Measurements from ENCODE around the gene ULK1.

Gene ULK1

DNA sequence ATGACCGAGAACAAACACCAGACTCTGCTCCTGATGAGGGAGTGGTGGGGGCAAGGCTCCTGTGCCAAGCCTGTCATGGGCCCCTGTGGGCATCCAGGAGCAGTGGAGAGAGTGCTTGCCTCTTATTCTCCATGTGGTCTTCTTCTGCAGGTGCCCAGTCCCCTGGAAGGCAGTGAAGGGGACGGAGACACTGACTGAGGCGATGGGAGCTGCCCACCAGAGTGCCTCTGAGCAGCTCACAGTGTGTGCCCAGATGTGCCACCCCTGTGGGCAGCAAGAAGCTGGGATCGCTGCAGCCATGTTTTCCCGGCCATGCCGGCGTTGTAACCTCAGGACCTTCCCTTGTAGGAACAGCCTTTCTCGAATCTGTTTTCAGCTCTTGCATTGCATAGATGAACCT lies 49.0 kb downstream of the ULK1 start:
- Histone ChIP-seq H3K27ac (ENCODE audit: poor library complexity, severe bottlenecking) (no peak overlapping the region), H3K4me3 (ENCODE audit: severe bottlenecking) (no peak overlapping the region), H3K27me3 (ENCODE audit: insufficient read depth, poor library complexity, severe bottlenecking) (no peaks in the 10 kb centered on the region), H3K36me3 (ENCODE audit: low read depth) (peaks cover 36% of the 10 kb centered on the region), H3K9me3 (ENCODE audit: severe bottlenecking) (no peaks in the 10 kb centered on the region), H3K4me1 (ENCODE audit: insufficient read depth, poor library complexity, severe bottlenecking) (no peaks in the 10 kb centered on the region)
- TF ChIP-seq, protein P1, sequence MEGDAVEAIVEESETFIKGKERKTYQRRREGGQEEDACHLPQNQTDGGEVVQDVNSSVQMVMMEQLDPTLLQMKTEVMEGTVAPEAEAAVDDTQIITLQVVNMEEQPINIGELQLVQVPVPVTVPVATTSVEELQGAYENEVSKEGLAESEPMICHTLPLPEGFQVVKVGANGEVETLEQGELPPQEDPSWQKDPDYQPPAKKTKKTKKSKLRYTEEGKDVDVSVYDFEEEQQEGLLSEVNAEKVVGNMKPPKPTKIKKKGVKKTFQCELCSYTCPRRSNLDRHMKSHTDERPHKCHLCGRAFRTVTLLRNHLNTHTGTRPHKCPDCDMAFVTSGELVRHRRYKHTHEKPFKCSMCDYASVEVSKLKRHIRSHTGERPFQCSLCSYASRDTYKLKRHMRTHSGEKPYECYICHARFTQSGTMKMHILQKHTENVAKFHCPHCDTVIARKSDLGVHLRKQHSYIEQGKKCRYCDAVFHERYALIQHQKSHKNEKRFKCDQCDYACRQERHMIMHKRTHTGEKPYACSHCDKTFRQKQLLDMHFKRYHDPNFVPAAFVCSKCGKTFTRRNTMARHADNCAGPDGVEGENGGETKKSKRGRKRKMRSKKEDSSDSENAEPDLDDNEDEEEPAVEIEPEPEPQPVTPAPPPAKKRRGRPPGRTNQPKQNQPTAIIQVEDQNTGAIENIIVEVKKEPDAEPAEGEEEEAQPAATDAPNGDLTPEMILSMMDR (IDR thresholded peaks at IDR 0.05; ENCODE audit: poor library complexity, severe bottlenecking), result no peak
- no peak for DNase-seq (ENCODE audit: low spot score)
- ATAC-seq (ENCODE audit: low read depth), result no peak

DNA sequence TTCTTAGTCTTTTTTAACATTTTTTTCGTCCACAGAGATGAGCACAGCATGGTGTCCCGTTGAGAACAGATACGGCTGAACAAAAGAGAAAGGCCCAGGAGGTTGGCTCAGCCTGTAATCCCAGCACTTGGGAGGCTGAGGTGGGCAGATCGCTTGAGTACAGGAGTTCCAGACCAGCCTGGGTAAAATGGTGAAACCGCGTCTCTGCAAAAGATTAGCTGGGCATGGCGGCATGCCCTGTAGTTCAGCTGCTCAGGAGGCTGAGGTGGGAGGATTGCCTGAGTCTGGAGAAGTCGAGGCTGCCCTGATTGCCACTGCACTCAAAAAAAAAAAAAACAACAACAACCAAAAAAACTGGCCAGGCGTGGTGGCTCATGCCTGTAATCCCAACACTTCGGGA lies 49.5 kb downstream of the ULK1 start:
- peaks cover 32% of the 10 kb centered on the region for H3K36me3 ChIP-seq (ENCODE audit: low read depth)
- H3K4me3 ChIP-seq (ENCODE audit: severe bottlenecking), result no peak overlapping the region
- H3K9me3 ChIP-seq (ENCODE audit: severe bottlenecking), result no peaks in the 10 kb centered on the region
- TF ChIP-seq, protein P1 (IDR thresholded peaks at IDR 0.05; ENCODE audit: poor library complexity, severe bottlenecking), result no peak
- DNase-seq (ENCODE audit: low spot score) (no peak), ATAC-seq (ENCODE audit: low read depth) (no peak)
- no peaks in the 10 kb centered on the region for H3K4me1 ChIP-seq (ENCODE audit: insufficient read depth, poor library complexity, severe bottlenecking)
- H3K27ac ChIP-seq (ENCODE audit: poor library complexity, severe bottlenecking), result no peak overlapping the region
- no peaks in the 10 kb centered on the region for H3K27me3 ChIP-seq (ENCODE audit: insufficient read depth, poor library complexity, severe bottlenecking)

DNA sequence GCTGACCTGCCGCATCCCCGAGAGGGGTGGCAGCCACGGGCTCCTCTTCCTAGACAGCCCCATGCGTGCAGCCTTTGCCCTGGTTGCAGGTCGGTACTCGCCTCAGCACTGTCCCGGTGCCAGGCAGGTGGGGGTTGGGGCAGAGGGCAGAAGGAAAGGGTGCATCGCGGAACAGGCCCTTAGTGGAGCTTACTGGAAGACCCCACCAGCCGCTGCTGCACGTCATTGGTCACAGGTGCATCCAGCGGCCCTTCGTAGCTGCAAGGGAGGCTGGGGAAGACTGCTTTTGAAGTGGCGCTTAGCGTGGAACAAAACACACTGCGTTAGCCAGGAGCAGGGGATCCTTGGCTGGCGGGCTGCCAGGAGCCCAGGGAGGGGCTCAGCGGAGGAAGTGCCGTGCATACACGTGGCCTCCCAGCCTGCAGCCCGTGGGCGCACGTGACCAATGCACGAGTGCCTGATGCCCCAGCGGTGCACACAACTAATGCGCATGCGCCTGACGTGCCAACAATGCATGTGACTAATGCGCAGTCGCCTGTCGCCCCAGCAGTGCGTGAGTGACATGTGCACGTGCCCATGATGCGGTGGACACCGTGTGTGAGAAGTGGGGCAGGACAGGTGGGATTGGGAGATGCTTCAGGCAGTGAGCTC lies 50.3 kb downstream of the ULK1 start:
- H3K27ac ChIP-seq (ENCODE audit: poor library complexity, severe bottlenecking), result no peak overlapping the region
- H3K9me3 ChIP-seq (ENCODE audit: severe bottlenecking), result no peaks in the 10 kb centered on the region
- H3K4me3 ChIP-seq (ENCODE audit: severe bottlenecking), result no peak overlapping the region
- no peaks in the 10 kb centered on the region for H3K4me1 ChIP-seq (ENCODE audit: insufficient read depth, poor library complexity, severe bottlenecking)
- TF ChIP-seq, protein P1 (IDR thresholded peaks at IDR 0.05; ENCODE audit: poor library complexity, severe bottlenecking), result no peak
- no peaks in the 10 kb centered on the region for H3K27me3 ChIP-seq (ENCODE audit: insufficient read depth, poor library complexity, severe bottlenecking)
- DNase-seq (ENCODE audit: low spot score) (no peak), ATAC-seq (ENCODE audit: low read depth) (no peak)
- H3K36me3 ChIP-seq (ENCODE audit: low read depth), result peaks cover 24% of the 10 kb centered on the region

DNA sequence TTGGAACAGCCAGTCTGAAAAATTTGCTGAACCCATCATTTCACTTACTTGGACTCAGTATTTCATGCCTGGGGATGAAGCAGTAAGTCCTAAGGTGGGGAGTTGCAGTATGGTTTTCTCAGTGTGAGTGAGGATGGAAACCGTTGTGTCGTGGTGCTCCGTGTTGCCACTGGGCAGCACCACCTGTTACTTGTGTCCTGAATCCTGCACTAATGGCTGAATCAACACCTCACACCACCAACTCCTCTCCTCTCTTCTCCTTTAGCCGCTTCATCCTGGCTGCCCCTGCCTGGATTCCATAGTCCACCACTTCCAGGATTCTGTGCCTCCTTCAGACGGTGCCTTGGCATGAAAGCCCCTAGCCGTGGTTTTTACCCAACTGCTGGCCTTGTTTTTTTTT lies 52.3 kb downstream of the ULK1 start:
- ATAC-seq (ENCODE audit: low read depth) (no peak), DNase-seq (ENCODE audit: low spot score) (no peak)
- H3K4me3 ChIP-seq (ENCODE audit: severe bottlenecking), result no peak overlapping the region
- H3K4me1 ChIP-seq (ENCODE audit: insufficient read depth, poor library complexity, severe bottlenecking), result peaks cover 3% of the 10 kb centered on the region
- TF ChIP-seq, protein P1 (IDR thresholded peaks at IDR 0.05; ENCODE audit: poor library complexity, severe bottlenecking), result no peak
- H3K27ac ChIP-seq (ENCODE audit: poor library complexity, severe bottlenecking), result no peak overlapping the region
- no peaks in the 10 kb centered on the region for H3K9me3 ChIP-seq (ENCODE audit: severe bottlenecking)
- H3K27me3 ChIP-seq (ENCODE audit: insufficient read depth, poor library complexity, severe bottlenecking), result no peaks in the 10 kb centered on the region
- H3K36me3 ChIP-seq (ENCODE audit: low read depth), result peaks cover 3% of the 10 kb centered on the region; the same call in 1 of the 2 replicates

DNA sequence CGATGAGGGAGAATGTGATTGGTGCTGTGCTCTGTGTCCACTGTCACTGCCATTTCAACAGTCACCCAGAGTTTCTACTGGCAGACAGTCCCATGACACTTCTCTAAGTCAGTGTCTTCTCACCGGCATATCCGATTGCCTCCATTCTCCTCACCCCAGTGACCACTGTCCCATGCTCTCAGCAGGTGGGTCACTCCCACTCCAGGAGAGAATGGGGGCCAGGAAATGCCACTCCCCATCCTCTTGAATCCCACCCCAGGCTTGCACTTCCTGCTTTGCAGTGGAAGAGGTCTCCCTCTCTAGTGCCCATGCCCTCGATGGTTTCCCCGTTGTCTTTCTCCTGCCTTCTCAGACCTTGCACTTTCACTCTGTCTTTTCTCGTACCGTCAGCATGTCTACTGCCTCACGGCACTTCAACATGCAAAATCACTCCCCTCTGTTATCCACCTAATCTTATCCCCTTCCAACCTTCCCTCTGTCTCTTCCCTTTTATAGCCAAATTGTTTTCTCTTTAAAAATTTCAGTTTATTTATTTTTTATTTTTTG lies 53.1 kb downstream of the ULK1 start:
- peaks cover 3% of the 10 kb centered on the region for H3K4me1 ChIP-seq (ENCODE audit: insufficient read depth, poor library complexity, severe bottlenecking)
- H3K9me3 ChIP-seq (ENCODE audit: severe bottlenecking), result no peaks in the 10 kb centered on the region
- TF ChIP-seq, protein P1 (IDR thresholded peaks at IDR 0.05; ENCODE audit: poor library complexity, severe bottlenecking), result no peak
- H3K4me3 ChIP-seq (ENCODE audit: severe bottlenecking), result no peak overlapping the region
- DNase-seq (ENCODE audit: low spot score) (no peak), ATAC-seq (ENCODE audit: low read depth) (no peak)
- no peaks in the 10 kb centered on the region for H3K36me3 ChIP-seq (ENCODE audit: low read depth)
- no peak overlapping the region for H3K27ac ChIP-seq (ENCODE audit: poor library complexity, severe bottlenecking)
- H3K27me3 ChIP-seq (ENCODE audit: insufficient read depth, poor library complexity, severe bottlenecking), result no peaks in the 10 kb centered on the region
